ENCODE measurements around the gene GLTPD2.

DNA sequence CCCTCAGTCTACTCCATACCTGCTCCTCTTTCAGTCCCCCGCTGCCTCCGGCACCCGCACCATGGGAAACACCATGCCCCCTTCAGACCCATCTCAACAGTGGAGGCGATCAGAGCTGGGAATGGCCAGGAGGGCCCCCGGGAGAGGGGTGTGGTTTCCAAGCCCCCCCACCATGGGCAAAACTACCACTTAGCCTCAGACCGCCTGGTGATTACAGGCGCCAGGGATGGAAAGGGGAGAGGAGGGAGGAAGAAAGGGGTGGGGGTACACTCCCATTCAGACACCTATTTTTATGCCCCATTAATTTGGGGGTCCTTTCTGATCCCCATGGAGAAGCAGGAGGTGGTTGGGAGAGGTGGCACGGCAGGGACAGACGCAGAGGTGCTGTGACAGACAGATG, 13.5 kb downstream of the GLTPD2 start, which contains the start of gene C17orf114:
- TF ChIP-seq, protein P1, sequence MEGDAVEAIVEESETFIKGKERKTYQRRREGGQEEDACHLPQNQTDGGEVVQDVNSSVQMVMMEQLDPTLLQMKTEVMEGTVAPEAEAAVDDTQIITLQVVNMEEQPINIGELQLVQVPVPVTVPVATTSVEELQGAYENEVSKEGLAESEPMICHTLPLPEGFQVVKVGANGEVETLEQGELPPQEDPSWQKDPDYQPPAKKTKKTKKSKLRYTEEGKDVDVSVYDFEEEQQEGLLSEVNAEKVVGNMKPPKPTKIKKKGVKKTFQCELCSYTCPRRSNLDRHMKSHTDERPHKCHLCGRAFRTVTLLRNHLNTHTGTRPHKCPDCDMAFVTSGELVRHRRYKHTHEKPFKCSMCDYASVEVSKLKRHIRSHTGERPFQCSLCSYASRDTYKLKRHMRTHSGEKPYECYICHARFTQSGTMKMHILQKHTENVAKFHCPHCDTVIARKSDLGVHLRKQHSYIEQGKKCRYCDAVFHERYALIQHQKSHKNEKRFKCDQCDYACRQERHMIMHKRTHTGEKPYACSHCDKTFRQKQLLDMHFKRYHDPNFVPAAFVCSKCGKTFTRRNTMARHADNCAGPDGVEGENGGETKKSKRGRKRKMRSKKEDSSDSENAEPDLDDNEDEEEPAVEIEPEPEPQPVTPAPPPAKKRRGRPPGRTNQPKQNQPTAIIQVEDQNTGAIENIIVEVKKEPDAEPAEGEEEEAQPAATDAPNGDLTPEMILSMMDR (IDR thresholded peaks at IDR 0.05) = no peak
- TF ChIP-seq POLR2A (IDR thresholded peaks at IDR 0.05) = no peak
